H1 (cell line): ENCODE results near the gene TNS3. TPM values are rescaled to one million over a fixed set of nuclear protein-coding genes. Genes with fewer than 3 reads are reported as not detected.

Experiments
- CHD2 ChIP-seq: IDR thresholded peaks from 2 replicates; pipeline ENCODE4 v1.6.1; 2012; ENCODE audit warnings: low read length, improper control_type of control experiment
- CHD7 ChIP-seq: fragments of 300-600 bp; sonication (generic); IDR thresholded peaks from 2 replicates; pipeline ENCODE4 v1.7.1; 2012; ENCODE audit warnings: low read length, moderate library complexity, mild to moderate bottlenecking, inconsistent platforms; ENCODE audit not compliant: insufficient replicate concordance
- EP300 ChIP-seq, 2 experiments: IDR thresholded peaks; 1 replicate in 1 of 2; 2 replicates in 1 of 2; pipeline ENCODE4 v1.6.1; 2011 to 2012; ENCODE audit warnings: low read depth in 2 of 2, low read length in 2 of 2, mild to moderate bottlenecking in 2 of 2, borderline replicate concordance in 1 of 2, inconsistent platforms in 1 of 2, moderate library complexity in 1 of 2
- MAFK ChIP-seq: IDR thresholded peaks from 2 replicates; pipeline ENCODE4 v1.6.1; 2012; ENCODE audit warnings: low read depth, mild to moderate bottlenecking, improper control_type of control experiment, low read length
- NRF1 ChIP-seq: IDR thresholded peaks from 2 replicates; pipeline ENCODE4 v1.6.1; 2011; ENCODE audit warnings: mild to moderate bottlenecking, low read depth, low read length, improper control_type of control experiment
- RBBP5 ChIP-seq: IDR thresholded peaks from 2 replicates; pipeline ENCODE4 v1.7.1; 2012; ENCODE audit warnings: low read depth, mild to moderate bottlenecking, inconsistent platforms, low read length, moderate library complexity, borderline replicate concordance
- SIX5 ChIP-seq: IDR thresholded peaks from 2 replicates; pipeline ENCODE4 v1.6.1; 2011; ENCODE audit warnings: mild to moderate bottlenecking, low read depth, low read length
- SP2 ChIP-seq: IDR thresholded peaks from 2 replicates; pipeline ENCODE4 v1.6.1; 2012; ENCODE audit warnings: mild to moderate bottlenecking, low read length, inconsistent platforms
- SRF ChIP-seq: IDR thresholded peaks from 2 replicates; pipeline ENCODE4 v1.6.1; 2011; ENCODE audit warnings: mild to moderate bottlenecking, low read depth, low read length, moderate library complexity
- polyA plus RNA-seq, 7 experiments: library from polyadenylated mRNA; depleted of rRNA in 3 of 7; stranded (reverse) in 5 of 7; unstranded in 2 of 7; fragments of >200 nt in 5 of 7; fragments of 200-250 nt in 2 of 7; gene quantifications; 1 replicate in 5 of 7; 2 replicates in 1 of 7; 4 replicates in 1 of 7; pipeline versions ENCODE4 v1.2.1 to v1.2.3, GENCODE V29; 2011 to 2013; ENCODE audit warnings: missing spikeins in 2 of 7, mixed read lengths in 2 of 7
- total RNA-seq: library from RNA; stranded (reverse); fragmentation: NEBNext Ultra II Directional; extraction: Animal tissue kit (Norgen Biotek cat#: 25700); gene quantifications from 2 replicates; pipeline ENCODE4 v1.2.1, GENCODE V29; 2021
- TF ChIP-seq, protein P1 (sequence below): IDR thresholded peaks from 2 replicates; pipeline ENCODE4 v1.6.1; 2012; ENCODE audit warnings: low read length, inconsistent platforms

TNS3 gene
- total and polyA plus RNA-seq, 2 of the 8 experiments (the other 6 are each of a cell fraction or from before 2014, with no cell fraction given), result 11.9 to 24.2 TPM

- TF ChIP-seq CHD7 (no peak), RBBP5 (no peak), NRF1 (no peak), EP300 (IDR thresholded peaks at IDR 0.05; ENCODE audit: borderline replicate concordance in 1 of 2, low read depth in 2 of 2, low read length in 2 of 2) (no peak), SRF (no peak), SP2 (no peak), MAFK (no peak), SIX5 (no peak), CHD2 (no peak)
- TF ChIP-seq, protein P1, sequence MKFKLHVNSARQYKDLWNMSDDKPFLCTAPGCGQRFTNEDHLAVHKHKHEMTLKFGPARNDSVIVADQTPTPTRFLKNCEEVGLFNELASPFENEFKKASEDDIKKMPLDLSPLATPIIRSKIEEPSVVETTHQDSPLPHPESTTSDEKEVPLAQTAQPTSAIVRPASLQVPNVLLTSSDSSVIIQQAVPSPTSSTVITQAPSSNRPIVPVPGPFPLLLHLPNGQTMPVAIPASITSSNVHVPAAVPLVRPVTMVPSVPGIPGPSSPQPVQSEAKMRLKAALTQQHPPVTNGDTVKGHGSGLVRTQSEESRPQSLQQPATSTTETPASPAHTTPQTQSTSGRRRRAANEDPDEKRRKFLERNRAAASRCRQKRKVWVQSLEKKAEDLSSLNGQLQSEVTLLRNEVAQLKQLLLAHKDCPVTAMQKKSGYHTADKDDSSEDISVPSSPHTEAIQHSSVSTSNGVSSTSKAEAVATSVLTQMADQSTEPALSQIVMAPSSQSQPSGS, result no peak
Observed at GRCh38 chr7:47510786-47511185, 71.1 kb downstream of the TNS3 start (continued).
